ENCODE measurements around the gene SLC66A1. TPM values are rescaled to one million over a fixed set of nuclear protein-coding genes. Genes with fewer than 3 reads are reported as not detected.

SLC66A1 gene
- total RNA-seq, 1 experiment from 2014 or later: 27.7 TPM

DNA sequence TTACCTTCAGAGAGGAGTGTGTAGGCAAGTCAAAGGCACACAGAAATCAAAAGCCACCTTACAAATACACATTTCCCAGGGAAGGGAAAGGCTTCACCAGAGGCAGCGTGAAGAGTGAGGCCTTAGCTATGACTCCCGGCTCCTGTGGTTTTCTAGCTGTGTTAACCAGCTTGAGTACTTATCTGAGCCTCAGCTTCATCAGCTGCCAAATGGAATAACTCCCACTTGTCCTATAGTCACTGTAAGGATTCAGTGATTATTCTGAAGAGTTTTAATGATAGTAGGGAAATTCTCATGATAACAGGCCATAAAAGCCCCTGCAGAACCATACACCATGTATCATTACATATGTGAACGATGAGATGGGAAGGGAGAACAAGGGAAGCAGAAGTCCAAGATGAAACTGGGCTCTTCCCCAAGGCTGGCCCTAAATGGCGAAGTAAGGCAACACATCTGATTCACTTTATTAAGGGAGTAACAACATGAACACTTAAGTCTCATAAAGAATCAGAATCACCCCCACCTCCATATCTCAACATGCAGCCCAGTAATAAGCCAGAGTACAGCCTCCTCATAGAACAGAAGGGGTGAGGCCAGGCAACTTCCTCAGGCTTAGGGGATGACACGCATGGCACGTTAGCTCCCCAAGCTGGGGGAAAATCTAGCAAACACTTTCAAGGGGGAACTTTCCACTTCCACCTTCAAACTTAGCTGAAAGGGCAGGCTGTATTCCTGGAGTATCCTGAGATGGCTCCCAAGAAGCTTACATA lies 63.7 kb downstream of the SLC66A1 start:
- no peaks in the 10 kb centered on the region for H3F3A ChIP-seq (ENCODE audit: low read length, unreplicated experiment)
- H3K9me3 ChIP-seq (ENCODE audit: low read length): no peaks in the 10 kb centered on the region
- no peak overlapping the region for H2AFZ ChIP-seq (ENCODE audit: low read length)
- H3K36me3 ChIP-seq (ENCODE audit: low read depth, low read length): peaks cover 29% of the 10 kb centered on the region
- ChIA-PET CTCF (no interaction called here), POLR2A (ENCODE audit: unreplicated experiment) (no interaction called here)
- H3K9me2 ChIP-seq (replicated peaks; ENCODE audit: low read length): no peaks in the 10 kb centered on the region
- H3K9ac ChIP-seq (ENCODE audit: low read length): no peak overlapping the region
- H4K20me1 ChIP-seq (ENCODE audit: low read length): no peaks in the 10 kb centered on the region
- no peak for ATAC-seq
- no peaks in the 10 kb centered on the region for H3K79me2 ChIP-seq (ENCODE audit: low read length)
- TF ChIP-seq EZH2phosphoT487 (IDR thresholded peaks at IDR 0.05; ENCODE audit: borderline replicate concordance, low read length) (no peak), EZH2 (IDR thresholded peaks at IDR 0.05; ENCODE audit: low read length, unreplicated experiment) (no peak)
- TF ChIP-seq, protein P1, sequence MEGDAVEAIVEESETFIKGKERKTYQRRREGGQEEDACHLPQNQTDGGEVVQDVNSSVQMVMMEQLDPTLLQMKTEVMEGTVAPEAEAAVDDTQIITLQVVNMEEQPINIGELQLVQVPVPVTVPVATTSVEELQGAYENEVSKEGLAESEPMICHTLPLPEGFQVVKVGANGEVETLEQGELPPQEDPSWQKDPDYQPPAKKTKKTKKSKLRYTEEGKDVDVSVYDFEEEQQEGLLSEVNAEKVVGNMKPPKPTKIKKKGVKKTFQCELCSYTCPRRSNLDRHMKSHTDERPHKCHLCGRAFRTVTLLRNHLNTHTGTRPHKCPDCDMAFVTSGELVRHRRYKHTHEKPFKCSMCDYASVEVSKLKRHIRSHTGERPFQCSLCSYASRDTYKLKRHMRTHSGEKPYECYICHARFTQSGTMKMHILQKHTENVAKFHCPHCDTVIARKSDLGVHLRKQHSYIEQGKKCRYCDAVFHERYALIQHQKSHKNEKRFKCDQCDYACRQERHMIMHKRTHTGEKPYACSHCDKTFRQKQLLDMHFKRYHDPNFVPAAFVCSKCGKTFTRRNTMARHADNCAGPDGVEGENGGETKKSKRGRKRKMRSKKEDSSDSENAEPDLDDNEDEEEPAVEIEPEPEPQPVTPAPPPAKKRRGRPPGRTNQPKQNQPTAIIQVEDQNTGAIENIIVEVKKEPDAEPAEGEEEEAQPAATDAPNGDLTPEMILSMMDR (conservative IDR thresholded peaks at IDR 0.05; ENCODE audit: low read depth, low read length): no peak
- no peaks in the 10 kb centered on the region for H3K4me1 ChIP-seq (ENCODE audit: insufficient read depth, low read length)
- BruUV-seq (replicated peaks): no TSS peak
- intact Hi-C loops (cut with micrococcal nuclease): no loop called here
- H3K4me2 ChIP-seq (ENCODE audit: low read length): no peak overlapping the region
- H3K27ac ChIP-seq (ENCODE audit: low read length): no peak overlapping the region
- no peak for DNase-seq
- H3K27me3 ChIP-seq (ENCODE audit: low read length): no peaks in the 10 kb centered on the region
- no peak overlapping the region for H3K4me3 ChIP-seq (ENCODE audit: low read length)

DNA sequence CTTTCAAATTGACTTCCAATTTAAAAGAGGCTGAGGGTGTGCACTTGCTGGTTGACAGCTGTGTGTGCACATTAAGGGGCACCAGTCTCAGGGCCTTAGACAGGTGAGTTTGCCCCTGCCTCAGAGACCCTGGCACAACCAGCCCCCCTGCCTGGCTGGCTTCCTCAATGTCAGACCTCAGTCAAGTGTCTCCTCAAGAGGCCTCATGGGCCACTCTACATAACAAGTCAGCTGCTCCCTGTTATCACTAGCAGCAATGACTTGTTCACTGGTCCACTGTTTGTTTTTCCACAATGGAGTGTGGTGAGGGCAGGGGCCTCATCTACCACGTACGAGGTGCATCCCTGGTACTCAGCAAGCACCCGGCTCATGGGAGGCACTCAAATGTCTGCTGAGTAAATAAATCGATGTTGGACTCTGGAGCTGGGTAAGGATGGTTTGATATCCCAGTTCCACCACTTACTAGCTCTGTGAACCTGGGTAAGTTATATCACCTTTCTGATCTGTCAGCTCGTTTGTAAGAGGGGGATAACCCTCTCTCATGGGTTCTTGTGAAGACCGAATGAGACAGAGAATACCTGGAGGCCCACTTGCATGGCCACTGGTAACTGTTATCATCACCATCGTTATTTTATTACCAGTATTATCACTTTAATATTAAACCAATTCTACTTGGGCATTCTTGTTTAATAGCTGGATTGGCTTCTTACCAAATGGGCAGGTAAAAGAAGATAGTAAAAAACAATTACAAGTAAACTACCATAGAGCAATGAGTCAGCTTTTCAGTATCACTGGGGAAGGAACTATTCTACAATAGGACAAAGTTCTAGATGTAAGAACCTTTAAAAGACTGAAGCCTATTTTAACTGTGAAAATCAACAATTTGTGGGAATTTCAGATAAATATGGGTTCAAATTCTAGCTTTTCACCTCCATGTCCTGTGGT lies 64.6 kb downstream of the SLC66A1 start:
- no peaks in the 10 kb centered on the region for H3K4me1 ChIP-seq (ENCODE audit: insufficient read depth, low read length)
- H3K9me2 ChIP-seq (replicated peaks; ENCODE audit: low read length): no peaks in the 10 kb centered on the region
- H4K20me1 ChIP-seq (ENCODE audit: low read length): no peaks in the 10 kb centered on the region
- no peak overlapping the region for H3K27ac ChIP-seq (ENCODE audit: low read length)
- TF ChIP-seq, protein P1 (conservative IDR thresholded peaks at IDR 0.05; ENCODE audit: low read depth, low read length): no peak
- no peak for TF ChIP-seq EZH2phosphoT487 (IDR thresholded peaks at IDR 0.05; ENCODE audit: borderline replicate concordance, low read length)
- no peak for TF ChIP-seq EZH2 (IDR thresholded peaks at IDR 0.05; ENCODE audit: low read length, unreplicated experiment)
- H3K9ac ChIP-seq (ENCODE audit: low read length): no peak overlapping the region
- BruUV-seq (replicated peaks): no TSS peak
- DNase-seq (no peak), ATAC-seq (no peak)
- H3K4me2 ChIP-seq (ENCODE audit: low read length): no peak overlapping the region
- no peak overlapping the region for H2AFZ ChIP-seq (ENCODE audit: low read length)
- H3K36me3 ChIP-seq (ENCODE audit: low read depth, low read length): peaks cover 29% of the 10 kb centered on the region
- ChIA-PET CTCF (no interaction called here), POLR2A (ENCODE audit: unreplicated experiment) (no interaction called here)
- H3K27me3 ChIP-seq (ENCODE audit: low read length): no peaks in the 10 kb centered on the region
- no peaks in the 10 kb centered on the region for H3K9me3 ChIP-seq (ENCODE audit: low read length)
- no peaks in the 10 kb centered on the region for H3K79me2 ChIP-seq (ENCODE audit: low read length)
- no peaks in the 10 kb centered on the region for H3F3A ChIP-seq (ENCODE audit: low read length, unreplicated experiment)
- H3K4me3 ChIP-seq (ENCODE audit: low read length): no peak overlapping the region
- intact Hi-C loops (cut with micrococcal nuclease): no loop called here
